Activated CD8-positive, alpha-beta memory T cell treated with anti-CD3 and anti-CD28 coated beads for 1 hour (primary cell): ENCODE measurements around the gene OPN1SW.
A peak's percentile ranks its signal among the peaks of the same experiment; 100 is the strongest.

Experiments used
- DNase-seq, 2 donors: peaks; one replicate each; pipeline ENCODE4 v3.0.0-alpha.2; 2020; ENCODE audit warnings: low read depth in 1 of 2; ENCODE audit errors: extremely low read depth in 1 of 2

OPN1SW gene

GRCh38 chr7:128794020-128794419 lies 18.4 kb upstream of the OPN1SW start:
- DNase-seq = no peak

GRCh38 chr7:128793181-128793547 lies 17.6 kb upstream of the OPN1SW start:
- DNase-seq = no peak

GRCh38 chr7:128792471-128793180 lies 17.0 kb upstream of the OPN1SW start:
- DNase-seq = no peak

GRCh38 chr7:128791972-128792327 lies 16.4 kb upstream of the OPN1SW start:
- DNase-seq = no peak

GRCh38 chr7:128791121-128791971 lies 15.8 kb upstream of the OPN1SW start, which contains the start of gene CCDC136:
CCDC136 (plus strand) TSS chr7:128791968; CDS start chr7:128792412, 444 bp downstream.
- peak; percentile 37 to 65 for DNase-seq

- no peak for DNase-seq
Observed at GRCh38 chr7:128790315-128791041, 14.9 kb upstream of the OPN1SW start.

- no peak for DNase-seq
Observed at GRCh38 chr7:128788446-128789412, 13.1 kb upstream of the OPN1SW start.

- no peak for DNase-seq
Observed at GRCh38 chr7:128785738-128786137, 10.1 kb upstream of the OPN1SW start.

GRCh38 chr7:128783143-128783861 lies 7.7 kb upstream of the OPN1SW start:
- no peak for DNase-seq

GRCh38 chr7:128781851-128782250 lies 6.3 kb upstream of the OPN1SW start:
- no peak for DNase-seq

GRCh38 chr7:128781126-128781525 lies 5.5 kb upstream of the OPN1SW start:
- no peak for DNase-seq

- no peak for DNase-seq
Observed at GRCh38 chr7:128778946-128779345, 3.4 kb upstream of the OPN1SW start.

- no peak for DNase-seq
Observed at GRCh38 chr7:128777156-128778123, 1.8 kb upstream of the OPN1SW start.

GRCh38 chr7:128774921-128775320 lies 673 bp downstream of the OPN1SW start:
- DNase-seq = no peak

- DNase-seq = no peak
Observed at GRCh38 chr7:128774029-128774689, 1.4 kb downstream of the OPN1SW start.

- DNase-seq = no peak
Observed at GRCh38 chr7:128773604-128774003, 2.0 kb downstream of the OPN1SW start.

GRCh38 chr7:128770233-128770632 lies 5.4 kb downstream of the OPN1SW start:
- no peak for DNase-seq

- DNase-seq = no peak
Observed at GRCh38 chr7:128767475-128768110, 8.0 kb downstream of the OPN1SW start.
